Stimulated activated CD4-positive, alpha-beta T cell treated with anti-CD3 and anti-CD28 coated beads, Interleukin-2, amount 100 ng/mL, for 24 hours (primary cell): ENCODE results near the gene SHROOM3.

ENCODE experiments used
- DNase-seq, 2 donors: peaks; one replicate each; pipeline ENCODE4 v3.0.0-alpha.2; 2020

Gene SHROOM3

DNA sequence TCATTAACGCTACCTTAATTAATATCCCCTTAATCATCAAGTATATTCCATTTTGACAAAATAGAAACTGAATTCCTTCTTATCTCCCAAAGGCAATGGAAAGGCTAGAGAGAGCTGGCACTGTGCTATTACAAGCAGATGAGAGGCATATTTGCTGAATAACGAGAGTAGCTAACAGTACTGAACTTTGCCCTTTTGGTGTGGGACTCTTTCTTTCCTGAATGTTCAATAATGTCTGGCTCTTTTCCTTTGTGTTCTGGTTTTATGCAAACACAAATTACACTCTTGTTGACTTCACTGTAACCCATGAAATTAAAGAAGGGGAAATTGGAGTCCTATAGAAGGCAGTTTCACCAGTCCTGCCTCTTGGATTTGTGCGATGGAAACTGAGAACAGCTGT lies 63.5 kb downstream of the SHROOM3 start:
- DNase-seq, result no peak

DNA sequence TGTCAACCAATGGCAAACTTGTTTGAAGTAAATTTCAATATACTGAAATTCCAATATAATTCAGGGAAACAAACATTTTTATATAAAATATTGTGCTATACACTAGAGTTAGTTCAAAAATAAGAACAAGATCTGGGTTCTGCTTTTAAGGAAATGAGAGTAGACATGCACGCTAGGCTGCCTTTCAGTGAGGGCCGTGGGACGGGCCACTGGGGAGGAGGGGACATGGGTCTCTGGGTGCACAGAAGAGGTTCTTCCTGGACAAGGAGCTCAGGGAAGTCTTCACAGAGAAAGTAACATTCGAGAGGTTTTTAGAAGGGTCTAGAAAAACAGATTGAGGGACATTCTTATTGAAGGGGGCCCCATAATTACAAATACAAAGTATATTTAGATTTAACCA lies 64.4 kb downstream of the SHROOM3 start:
- no peak for DNase-seq

DNA sequence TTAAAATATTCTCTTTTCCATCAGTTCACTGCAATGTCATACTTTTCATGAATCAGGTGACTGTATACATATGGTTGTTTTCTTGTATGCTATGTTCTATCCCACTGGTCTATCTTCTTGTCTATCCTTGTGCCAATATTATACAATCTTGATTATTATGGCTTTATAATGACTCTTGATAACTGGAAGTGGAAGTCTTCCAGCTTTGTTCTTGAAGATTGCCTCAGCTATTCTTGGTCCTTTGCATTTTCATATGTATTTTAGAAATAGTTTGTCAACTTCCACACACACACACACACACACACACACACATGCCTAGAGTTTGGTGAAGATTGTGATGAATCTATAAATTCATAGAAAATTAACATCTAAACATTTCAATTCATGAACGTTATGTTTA lies 67.9 kb downstream of the SHROOM3 start:
- DNase-seq, result no peak

DNA sequence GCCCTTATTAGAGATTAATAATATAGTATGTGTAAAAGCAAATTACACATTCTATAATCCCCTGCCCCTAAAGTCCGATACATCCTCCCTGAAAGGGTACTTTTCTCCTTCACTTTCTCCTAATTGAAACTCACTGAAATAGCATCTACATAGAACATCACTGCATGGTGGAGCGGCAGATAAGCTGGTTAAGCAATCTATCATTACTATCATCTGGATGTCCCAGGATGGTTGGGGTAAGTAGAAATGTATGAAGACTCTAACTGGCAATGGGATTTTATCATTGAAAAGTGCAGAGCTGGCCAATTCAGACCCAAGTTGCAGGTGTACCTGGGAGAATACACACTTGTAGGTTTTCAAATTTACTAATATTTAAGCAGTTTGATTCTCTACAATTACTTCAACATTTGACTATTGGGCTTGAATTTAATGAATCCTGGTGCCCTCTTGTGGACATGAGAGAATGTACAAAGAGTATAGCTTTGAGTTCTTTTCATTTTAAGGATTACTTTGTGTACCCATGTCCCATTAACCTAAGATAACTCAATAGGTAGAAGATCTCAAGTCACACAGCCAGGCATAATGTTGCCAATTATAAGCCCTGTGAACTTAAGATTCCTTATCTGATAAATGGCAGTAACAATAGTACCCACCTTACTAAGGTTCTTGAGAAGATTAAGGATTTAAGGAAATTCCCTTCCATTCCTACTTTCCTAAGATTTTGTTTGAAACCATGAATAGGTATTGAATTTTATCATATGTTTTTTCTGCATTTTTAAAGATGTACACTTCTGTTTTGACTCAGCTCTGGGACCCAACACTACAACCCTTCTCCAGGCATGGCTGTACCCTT lies 69.8 kb downstream of the SHROOM3 start:
- no peak for DNase-seq

DNA sequence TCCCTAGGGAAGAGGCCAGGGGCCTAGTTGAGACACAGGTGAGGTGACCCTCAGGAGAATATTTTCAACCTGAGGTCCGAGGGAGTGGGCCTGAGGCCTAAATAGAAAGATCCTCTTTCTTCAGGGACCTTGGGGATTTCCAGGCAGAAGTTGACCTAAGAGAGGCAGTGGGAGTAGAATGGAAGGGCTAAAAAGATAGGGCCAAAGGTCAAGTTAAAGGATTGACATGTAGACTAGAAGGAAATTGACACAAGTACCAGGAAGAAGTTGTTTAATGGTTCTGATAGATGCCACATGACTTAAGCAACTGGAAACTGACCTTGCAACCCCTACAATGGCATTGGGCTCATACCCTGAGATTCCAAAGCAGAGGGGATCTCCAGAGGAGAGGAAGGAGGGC lies 76.9 kb downstream of the SHROOM3 start:
- DNase-seq, result no peak

DNA sequence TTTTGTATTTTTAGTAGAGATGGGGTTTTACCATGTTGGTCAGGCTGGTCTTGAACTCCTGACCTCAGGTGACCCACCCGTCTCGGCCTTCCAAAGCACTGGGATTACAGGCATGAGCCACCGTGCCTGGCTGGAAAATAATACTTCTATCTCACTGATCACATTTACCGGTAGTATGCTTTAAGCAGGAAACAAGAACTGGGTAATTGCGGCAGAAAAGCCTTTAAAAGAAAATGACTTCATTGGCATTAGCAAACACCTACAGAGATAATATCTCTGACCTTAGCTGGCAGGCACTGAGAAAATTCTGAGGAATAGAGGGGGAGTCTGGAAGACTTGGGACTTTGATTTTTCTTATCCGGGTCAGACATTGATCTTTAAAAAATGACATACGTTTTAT lies 78.5 kb downstream of the SHROOM3 start:
- no peak for DNase-seq

DNA sequence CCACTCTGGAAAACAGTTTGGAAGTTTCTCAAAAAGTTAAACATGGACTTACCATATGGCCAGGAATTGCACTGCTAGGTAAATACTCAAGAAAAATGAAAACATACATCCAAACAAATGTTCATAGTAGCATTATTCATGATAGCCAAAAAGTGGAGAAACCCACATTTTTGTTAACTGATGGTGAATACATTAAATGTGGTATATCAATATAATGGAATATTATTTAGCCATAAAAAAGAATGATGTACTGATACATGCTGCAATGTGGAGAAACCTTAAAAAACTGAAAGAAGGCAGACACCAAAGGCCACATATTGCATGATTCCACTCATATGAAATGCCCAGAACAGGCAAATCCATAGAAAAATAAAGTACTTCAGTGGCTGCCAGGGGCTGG lies 79.1 kb downstream of the SHROOM3 start:
- no peak for DNase-seq

DNA sequence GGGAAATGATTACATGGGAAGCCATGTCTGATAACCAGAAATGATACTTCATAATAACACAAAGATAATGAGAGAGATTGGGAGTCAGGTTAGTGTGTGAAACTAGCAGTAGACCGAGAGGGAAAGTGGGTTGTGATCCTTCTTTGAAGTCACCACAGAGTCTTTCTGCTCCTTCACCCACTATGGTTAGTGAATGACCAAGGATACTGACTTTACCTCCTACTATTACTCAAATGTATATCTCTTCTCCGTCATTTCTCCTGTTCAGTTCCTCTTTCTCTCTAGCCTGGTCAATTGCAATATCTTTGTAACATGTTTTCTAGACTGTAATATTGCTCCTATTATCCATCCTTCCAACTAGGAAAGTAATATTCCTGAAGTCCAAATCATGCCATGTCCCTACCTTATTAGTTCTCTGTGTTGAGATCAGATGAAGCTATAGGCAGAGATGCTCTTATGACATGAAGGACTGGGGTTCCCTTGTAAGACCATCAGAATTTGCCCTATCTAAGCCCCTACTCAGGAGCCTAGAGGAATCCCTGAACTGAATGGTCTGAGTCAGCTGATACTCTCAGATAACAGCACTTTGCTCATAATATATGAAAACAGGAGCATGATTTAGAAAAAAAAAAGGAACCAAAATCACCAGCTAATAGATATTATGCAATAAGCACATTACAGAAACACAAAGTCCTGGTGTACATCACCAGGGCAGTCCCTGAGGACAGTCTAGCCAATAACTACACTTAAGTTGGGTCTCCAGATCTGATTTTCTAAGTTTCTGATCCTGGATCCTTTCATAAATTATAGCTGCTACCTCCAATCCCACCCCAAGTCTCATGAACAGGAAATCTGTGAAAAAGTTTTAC lies 81.2 kb downstream of the SHROOM3 start:
- no peak for DNase-seq

DNA sequence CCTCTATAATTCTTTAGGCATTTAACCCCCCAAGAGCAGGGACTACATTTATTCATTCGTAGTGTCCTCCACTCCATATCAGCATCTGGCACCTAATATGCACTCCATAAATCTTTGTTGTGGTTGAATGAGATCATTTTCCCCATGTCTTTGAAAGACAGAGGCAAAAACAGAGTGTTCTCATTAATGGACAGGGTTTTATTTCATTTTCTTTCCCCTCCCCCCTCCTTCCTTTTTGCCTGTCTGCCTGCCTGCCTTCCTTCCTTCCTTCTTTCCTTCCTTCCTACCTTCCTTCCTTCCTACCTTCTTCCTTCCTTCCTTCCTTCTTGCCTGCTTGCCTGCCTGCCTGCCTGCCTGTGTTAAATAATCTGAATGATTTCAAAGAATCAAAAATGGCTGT lies 83.2 kb downstream of the SHROOM3 start:
- DNase-seq, result no peak

DNA sequence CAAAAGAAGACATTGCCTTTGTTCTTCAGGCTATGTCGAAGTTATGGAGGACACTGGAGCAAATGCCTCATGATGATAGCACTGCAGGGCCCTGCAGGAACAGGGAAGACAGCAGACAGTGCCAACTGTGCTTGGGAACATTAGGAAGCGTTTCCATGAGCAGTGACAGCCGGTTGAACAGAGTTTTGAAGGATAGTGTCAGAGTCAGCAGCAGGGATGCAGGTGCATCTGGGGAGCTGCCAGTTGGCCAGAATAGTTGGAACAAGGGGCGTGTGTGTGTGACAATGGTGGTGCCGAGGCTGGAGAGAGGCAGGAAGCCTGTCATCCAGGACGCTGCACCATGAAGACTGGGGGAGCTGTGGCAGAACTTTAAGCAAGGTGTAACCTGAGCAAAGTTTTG lies 88.6 kb downstream of the SHROOM3 start:
- DNase-seq, result no peak

DNA sequence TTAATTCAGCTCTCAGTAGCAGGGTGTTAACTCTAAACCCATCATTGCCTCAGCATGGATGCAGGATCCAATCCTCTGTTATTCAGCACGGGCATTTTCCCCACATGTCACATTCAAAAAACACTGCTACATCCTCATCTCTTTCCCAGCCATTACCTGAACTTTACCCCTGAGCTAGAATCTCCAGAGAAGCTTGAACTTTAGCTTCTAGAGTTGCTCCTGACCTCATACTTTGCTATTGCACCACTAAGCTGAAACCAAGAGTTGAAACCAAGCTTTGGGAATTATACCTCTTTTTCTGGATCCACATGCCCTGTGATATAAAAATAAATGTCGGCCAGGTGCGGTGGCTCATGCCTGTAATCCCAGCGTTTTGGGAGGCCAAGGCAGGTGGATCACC lies 90.7 kb downstream of the SHROOM3 start:
- no peak for DNase-seq

DNA sequence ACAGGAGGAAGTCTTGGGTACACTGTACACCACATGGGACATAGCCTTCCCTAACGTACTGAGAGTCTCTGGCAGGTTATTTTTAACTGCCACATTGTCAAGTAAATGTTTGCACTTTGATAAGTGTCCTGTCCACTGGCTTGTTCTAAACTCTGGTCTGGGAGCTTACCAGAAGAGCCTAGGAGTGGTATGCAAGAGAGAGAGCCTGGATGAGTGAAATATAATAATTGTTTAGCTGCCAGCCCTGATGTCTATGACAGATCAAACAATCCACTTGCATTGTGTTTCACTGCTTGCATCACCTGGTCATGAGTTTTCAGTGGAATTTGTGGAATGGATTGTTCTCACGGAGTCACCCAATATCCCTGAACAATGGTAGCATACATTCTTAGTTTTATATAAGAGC lies 91.6 kb downstream of the SHROOM3 start:
- DNase-seq, result no peak

DNA sequence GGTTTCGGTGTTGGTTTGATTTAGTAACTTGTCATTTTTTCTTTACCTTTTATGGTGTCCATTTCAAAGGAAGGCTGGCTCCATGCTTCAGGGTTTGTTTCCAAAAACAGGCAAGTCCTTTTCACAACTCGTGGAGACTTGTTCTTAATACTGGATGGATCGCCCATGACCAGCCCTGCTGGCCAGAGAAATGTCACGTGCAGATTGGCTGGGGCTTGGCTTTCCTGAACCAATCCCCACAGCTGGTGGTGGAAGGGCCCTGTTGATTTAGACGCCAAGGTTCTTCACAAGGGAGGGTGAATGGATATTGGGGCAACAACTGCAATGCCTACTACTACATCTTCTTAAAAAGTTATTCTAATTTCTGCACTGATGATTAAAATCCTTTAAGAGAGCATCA lies 92.6 kb downstream of the SHROOM3 start:
- DNase-seq, result no peak

DNA sequence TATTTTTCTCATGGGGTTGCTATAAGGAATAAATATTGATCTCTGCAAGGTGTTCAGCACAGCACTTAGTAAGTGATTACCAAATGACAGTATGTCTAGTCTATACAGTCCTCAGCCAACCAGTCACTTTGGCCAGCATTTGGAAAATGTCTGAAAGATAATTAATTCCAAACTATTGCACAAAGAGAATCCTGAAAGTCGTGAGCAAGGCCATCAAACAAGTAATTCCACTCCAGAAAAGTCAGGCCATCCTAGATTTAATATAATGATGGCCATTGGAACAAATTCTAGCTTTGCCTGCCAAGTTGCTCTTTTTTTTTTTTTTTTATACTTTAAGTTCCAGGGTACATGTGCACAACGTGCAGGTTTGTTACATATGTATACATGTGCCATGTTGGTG lies 96.6 kb downstream of the SHROOM3 start:
- no peak for DNase-seq

DNA sequence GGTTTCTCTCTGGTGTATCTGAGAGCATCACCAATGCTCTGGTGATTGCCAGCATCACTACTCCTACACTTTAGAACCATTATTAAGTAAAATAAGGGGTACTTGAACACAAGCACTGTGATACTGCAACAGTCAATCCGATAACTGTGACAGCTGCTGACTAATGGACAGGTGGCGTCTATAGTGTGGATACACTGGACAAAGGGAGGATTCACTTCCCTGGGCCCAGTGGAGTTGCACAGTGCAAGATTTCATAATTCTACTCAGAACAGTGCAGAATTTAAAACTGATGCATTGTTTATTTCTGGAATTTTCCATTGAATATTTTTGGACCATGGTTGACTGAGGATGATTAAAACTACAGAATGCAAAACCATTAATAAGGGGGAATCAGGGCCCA lies 97.8 kb downstream of the SHROOM3 start:
- no peak for DNase-seq

DNA sequence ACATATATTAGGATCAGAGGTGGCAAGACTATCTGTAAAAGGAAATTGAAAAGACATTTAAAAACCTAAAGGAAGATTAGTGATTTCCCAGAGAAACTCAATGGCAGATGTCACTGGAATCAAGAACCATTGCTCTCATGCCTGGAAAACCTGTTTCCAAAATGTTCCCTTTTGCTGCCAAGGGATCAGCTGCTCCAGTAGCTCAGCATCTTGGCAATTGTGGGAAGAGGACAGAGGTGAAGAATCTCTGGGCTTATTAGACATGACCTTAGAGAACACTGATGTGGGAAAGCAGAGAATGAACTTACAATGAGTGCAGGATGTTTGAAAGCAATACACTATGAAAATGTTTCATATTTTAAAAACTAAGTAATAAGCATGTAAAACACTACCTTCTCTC lies 98.3 kb downstream of the SHROOM3 start:
- no peak for DNase-seq

DNA sequence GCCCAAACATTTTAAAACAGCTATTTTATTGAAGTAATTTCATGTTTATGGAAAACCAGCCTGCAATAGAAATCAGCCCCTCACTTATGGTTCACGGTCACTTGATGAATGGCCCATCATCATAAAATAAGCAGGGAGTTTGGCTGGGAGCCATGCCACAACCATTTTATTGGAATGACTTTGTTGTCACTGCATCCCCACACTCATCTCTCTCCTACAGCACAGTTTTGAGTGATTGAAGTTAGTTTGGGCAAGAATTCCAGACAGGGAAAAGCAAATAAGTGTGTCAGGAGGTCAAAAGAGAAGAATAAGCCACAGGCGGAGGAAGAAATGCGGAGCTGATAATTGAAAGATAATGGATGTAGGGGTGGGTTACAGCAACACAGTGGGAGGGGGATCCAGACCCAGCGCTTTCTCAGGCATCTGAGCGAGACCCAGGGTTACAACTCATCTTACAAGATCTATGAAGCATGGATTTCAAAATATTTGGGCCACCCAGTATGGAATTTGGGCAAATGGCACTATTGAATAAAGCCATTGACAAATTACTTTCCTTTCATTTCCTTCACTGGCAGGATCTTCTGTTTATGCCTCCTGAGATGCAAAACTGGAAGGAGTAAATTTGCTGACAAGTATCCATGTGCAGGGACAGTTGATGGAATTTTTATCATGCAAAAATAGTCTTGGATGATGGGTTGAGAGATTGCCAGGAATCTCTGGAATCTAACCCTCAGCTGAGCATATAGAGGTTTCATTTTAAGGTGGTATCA lies 100.8 kb downstream of the SHROOM3 start:
- DNase-seq, result no peak

DNA sequence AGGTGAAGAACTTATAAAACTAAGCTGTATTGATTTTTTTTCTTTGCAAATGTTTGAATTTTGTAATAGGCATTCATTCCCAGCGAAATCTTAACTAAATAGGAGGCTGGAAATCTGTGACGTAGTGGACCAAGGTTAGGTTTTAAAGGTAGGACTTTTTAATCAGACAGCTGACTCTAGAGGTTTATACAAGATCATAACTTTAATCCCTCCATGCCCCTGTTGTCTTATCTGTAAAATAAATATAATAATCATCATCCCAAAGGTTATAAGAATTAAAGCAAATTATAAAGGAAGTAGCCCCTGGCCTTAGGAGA lies 101.3 kb downstream of the SHROOM3 start:
- DNase-seq, result no peak

DNA sequence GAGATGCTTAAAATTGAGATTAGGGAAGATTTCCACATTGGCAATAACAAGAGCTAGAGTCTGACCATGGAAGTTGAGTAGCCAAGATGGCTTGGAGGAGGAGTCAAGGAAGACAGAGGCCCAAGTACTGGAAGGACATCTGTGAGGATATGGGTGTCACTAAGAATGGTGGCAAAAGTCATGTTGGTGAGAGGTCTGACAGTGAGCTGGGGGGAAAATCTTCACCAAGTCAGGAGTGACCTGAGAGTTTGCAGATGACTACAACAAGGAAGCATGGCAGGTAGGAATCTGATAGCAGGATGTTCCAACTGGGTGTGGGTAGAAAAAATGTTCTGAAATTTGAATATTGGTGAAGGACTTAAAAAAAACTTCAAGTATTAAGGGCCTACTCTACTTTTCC lies 103.3 kb downstream of the SHROOM3 start:
- no peak for DNase-seq

DNA sequence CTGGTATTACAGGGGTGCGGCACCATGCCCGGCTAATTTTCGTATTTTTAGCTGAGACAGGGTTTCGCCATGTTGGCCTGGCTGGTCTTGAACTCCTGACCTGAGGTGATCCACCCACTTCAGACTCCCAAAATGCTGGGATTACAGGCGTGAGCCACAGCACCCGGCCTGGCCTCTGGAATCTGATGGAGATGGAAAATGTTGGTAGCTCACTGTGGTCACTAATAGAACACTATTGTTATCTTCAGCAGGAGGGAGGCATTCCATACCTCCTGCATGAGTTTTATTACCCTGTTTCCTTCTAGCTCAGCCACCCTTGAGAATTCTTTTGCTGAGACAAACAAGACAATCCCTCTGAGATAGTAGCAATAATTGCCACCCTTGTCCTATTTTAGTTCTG lies 105.0 kb downstream of the SHROOM3 start:
- DNase-seq, result no peak

DNA sequence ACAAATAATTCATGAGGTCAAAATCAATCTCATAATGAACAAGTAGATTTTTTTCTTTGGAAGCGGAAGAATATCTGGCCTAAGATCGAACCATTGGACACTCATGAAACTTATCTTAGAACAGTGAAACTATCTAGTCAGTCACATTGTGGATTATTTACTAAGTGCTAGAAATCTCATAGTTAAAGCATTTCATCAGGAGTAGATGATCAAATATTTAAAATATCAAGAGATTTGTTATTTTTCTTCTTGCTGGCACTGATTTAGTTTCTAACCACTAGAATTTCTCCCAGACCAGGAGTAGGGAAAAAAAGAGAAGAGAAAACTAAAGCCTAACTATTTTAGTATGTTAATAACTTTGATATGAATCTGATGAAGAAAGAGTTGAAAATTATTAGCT lies 105.5 kb downstream of the SHROOM3 start:
- no peak for DNase-seq

DNA sequence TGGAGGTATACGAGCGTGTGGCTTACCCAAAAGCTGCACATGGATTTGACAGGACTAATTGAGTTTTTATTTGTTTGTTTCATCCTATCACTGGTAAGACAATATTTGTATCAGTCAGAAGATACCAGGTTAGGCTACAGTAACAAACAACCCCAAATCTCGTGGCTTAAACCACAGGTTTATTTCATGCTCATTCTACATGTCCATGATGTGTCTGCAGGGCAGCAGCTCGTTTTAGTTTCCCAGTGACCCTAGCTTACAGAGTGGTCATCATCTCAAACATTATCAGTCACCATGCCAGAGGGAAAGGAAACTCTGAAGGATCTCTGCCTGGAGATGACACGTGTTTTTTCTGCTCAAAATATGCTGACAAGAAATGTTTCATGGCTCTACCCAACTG lies 108.3 kb downstream of the SHROOM3 start:
- DNase-seq, result no peak

DNA sequence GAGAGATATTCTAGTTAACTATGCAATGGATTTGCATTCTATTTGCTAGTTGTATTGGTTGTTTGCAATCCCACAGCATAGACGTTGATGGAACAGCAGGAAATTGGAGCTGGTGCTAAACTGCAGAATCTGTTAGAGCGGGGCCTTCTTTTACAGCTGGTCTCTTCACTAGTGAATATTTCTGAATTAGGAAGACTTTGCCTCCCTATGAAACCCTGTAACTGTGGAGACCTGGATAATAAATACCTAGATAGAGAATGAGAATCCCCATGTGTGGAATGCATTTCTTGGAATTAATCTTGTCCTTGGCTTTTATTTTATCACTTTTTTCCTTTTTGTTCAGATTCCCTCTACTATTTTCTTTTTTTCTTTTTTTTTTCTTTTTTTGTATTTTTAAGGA lies 109.7 kb downstream of the SHROOM3 start:
- no peak for DNase-seq
